Esophagus squamous epithelium (tissue), 5 donors: ENCODE measurements around the gene RPGRIP1L. TPM values are rescaled to one million over a fixed set of nuclear protein-coding genes. Genes with fewer than 3 reads are reported as not detected.

Source experiments
- DNase-seq: peaks from one replicate; lab custom pipeline; 2025; lab: John Stamatoyannopoulos, UW
- H3K27ac ChIP-seq, 4 donors: fragments of 200-600 bp; sonication (generic); one replicate each; pipeline ENCODE4 v1.5.1; 2016 to 2019; ENCODE audit warnings: mild to moderate bottlenecking in 1 of 4
- H3K27me3 ChIP-seq, 4 donors: fragments of 200-600 bp; sonication (generic); 1 replicate in 3 of 4; 2 replicates in 1 of 4; pipeline versions ENCODE4 v1.5.1 to v1.6.0; 2017 to 2021; ENCODE audit warnings: antibody characterized with exemption in 1 of 4
- H3K36me3 ChIP-seq, 3 donors: fragments of 200-600 bp; sonication (generic); one replicate each; pipeline ENCODE4 v1.5.1; 2016 to 2019
- H3K4me1 ChIP-seq, 3 donors: fragments of 200-600 bp; sonication (generic); one replicate each; pipeline ENCODE4 v1.5.1; 2017 to 2019
- H3K4me3 ChIP-seq, 4 donors: fragments of 200-600 bp; sonication (generic); 1 replicate in 3 of 4; 2 replicates in 1 of 4; pipeline ENCODE4 v1.5.1; 2016 to 2019; ENCODE audit warnings: mild to moderate bottlenecking in 2 of 4, moderate library complexity in 1 of 4
- H3K9me3 ChIP-seq, 3 donors: fragments of 200-600 bp; sonication (generic); one replicate each; pipeline ENCODE4 v1.5.1; 2016 to 2019
- POLR2A ChIP-seq, 4 donors: fragments of 450-650 bp; IDR thresholded peaks; one replicate each; pipeline ENCODE4 v1.6.1; 2017; ENCODE audit warnings: antibody characterized with exemption in 4 of 4, mild to moderate bottlenecking in 4 of 4, moderate library complexity in 3 of 4
- WGBS, 2 donors: methylation state at CpG; one replicate each; pipeline ENCODE4 v1.1.5; 2018; 5-methylcytosine and 5-hydroxymethylcytosine counted together
- intact Hi-C: fragments of 100-400 bp; cut with DNase I; formaldehyde crosslinking; loops from one replicate; pipeline ENCODE4 v1.15.0; 2022
- total RNA-seq, 4 donors: library from RNA; depleted of rRNA; stranded (reverse); fragments of >200 nt; gene quantifications; one replicate each; pipeline ENCODE4 v1.1.0, GENCODE V29; 2016
- TF ChIP-seq, protein P1 (sequence below), 6 experiments: fragments of 450-650 bp in 4 of 6; fragments of 200-600 bp in 2 of 6; sonication (generic) in 2 of 6; IDR thresholded peaks; one replicate each; pipeline ENCODE4 v1.5.1; 2016 to 2019; ENCODE audit warnings: antibody characterized with exemption in 6 of 6, mild to moderate bottlenecking in 4 of 6, moderate library complexity in 4 of 6
- donor health status: DM: yes; HTN: yes; CAD: no.

Gene RPGRIP1L
- total RNA-seq, 4 donors from 2014 or later: 1.2 to 3.9 (median 3.7) TPM

DNA sequence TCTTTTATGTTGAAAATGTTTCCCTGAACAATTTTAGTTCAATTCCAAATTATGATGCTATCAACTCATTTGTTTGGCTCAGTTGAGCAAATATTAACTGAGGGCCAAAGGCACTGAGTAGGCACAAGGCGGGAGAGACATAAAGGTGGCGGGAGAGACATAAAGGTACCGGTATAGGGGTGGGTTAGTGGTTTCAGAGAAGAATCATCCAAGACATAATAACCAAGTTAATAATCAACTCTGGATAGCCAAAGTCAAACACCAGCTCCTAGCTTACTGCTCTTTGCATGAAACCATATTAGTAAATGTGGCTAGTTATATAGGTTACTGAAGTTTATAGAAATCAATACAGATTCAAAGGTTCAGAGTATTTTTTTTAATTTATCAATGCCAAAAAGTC is 91.7 kb downstream of the RPGRIP1L start:
- Histone ChIP-seq H3K9me3 (no peaks in the 10 kb centered on the region), H3K27ac (no peak overlapping the region), H3K4me1 (no peaks in the 10 kb centered on the region), H3K27me3 (no peaks in the 10 kb centered on the region), H3K4me3 (no peak overlapping the region), H3K36me3 (no peaks in the 10 kb centered on the region)
- no peak for DNase-seq
- 86 to 95% methylated on average over 3 of the region's 3 CpGs for WGBS, 2 donors
- intact Hi-C loops: no loop called here
- TF ChIP-seq, protein P1, sequence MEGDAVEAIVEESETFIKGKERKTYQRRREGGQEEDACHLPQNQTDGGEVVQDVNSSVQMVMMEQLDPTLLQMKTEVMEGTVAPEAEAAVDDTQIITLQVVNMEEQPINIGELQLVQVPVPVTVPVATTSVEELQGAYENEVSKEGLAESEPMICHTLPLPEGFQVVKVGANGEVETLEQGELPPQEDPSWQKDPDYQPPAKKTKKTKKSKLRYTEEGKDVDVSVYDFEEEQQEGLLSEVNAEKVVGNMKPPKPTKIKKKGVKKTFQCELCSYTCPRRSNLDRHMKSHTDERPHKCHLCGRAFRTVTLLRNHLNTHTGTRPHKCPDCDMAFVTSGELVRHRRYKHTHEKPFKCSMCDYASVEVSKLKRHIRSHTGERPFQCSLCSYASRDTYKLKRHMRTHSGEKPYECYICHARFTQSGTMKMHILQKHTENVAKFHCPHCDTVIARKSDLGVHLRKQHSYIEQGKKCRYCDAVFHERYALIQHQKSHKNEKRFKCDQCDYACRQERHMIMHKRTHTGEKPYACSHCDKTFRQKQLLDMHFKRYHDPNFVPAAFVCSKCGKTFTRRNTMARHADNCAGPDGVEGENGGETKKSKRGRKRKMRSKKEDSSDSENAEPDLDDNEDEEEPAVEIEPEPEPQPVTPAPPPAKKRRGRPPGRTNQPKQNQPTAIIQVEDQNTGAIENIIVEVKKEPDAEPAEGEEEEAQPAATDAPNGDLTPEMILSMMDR (IDR thresholded peaks at IDR 0.05): no peak
- no peak for TF ChIP-seq POLR2A (IDR thresholded peaks at IDR 0.05)

DNA sequence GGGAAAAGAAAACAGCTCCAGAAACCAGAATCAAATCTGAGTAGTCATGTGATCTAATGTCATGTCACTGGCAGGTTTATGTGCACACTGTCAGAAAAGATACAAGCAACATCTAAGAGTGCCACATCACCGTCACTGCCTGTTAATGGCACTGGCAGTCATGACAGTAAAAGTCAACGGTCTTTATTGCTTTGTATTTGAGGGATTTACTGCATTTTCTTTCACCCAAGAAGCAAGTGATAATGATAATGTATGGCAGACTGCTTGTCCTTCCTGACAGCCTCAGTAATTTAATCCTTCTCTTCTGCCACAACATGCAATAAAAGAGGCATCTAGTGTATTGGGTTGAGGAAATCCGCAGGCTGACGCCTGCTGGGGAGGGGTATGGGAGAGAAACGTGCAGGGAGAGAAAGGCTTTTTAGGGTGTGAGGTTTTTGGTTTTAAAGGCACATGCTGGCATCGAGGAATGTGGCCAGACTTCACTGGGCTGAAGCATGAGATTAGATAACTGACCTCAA is 92.4 kb downstream of the RPGRIP1L start:
- intact Hi-C loops: no loop called here
- Histone ChIP-seq H3K4me1 (no peaks in the 10 kb centered on the region), H3K4me3 (no peak overlapping the region), H3K27ac (no peak overlapping the region), H3K27me3 (no peaks in the 10 kb centered on the region), H3K9me3 (no peaks in the 10 kb centered on the region), H3K36me3 (no peaks in the 10 kb centered on the region)
- DNase-seq: no peak
- 62 to 66% methylated on average over 6 of the region's 6 CpGs for WGBS, 2 donors
- TF ChIP-seq, protein P1 (IDR thresholded peaks at IDR 0.05): no peak
- TF ChIP-seq POLR2A (IDR thresholded peaks at IDR 0.05): no peak

- intact Hi-C loops: no loop called here
- H3K9me3 ChIP-seq: no peaks in the 10 kb centered on the region
- no peak for DNase-seq
- no peaks in the 10 kb centered on the region for H3K4me1 ChIP-seq
- H3K27ac ChIP-seq: no peak overlapping the region
- TF ChIP-seq POLR2A (IDR thresholded peaks at IDR 0.05): no peak
- TF ChIP-seq, protein P1 (IDR thresholded peaks at IDR 0.05): no peak
- H3K4me3 ChIP-seq: no peak overlapping the region
- 95 to 96% methylated on average over 4 of the region's 4 CpGs for WGBS, 2 donors
- no peaks in the 10 kb centered on the region for H3K27me3 ChIP-seq
- peaks cover 0 to 8% (median 0%) of the 10 kb centered on the region in 3 donors for H3K36me3 ChIP-seq
Observed at GRCh38 chr16:53609536-53609935, 94.1 kb downstream of the RPGRIP1L start.

DNA sequence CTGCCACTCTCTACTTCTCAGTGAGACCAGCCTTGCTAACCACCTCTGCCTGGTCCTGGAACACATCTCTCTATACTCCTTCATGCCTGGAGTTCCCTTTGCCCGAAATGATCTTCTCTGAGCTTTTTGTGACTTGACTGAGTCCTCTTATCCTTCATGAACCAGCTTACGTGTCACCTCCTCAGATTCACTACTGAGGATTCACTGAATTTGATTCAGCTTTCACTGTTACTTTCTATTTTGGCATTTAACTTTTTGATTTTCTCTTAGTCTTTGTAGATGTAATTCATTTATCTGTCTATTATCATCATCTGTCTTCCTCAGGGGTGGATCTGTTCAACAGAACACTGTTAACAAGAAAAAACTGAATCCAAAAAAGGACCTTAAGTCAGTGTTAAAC is 95.6 kb downstream of the RPGRIP1L start:
- TF ChIP-seq POLR2A (IDR thresholded peaks at IDR 0.05): no peak

DNA sequence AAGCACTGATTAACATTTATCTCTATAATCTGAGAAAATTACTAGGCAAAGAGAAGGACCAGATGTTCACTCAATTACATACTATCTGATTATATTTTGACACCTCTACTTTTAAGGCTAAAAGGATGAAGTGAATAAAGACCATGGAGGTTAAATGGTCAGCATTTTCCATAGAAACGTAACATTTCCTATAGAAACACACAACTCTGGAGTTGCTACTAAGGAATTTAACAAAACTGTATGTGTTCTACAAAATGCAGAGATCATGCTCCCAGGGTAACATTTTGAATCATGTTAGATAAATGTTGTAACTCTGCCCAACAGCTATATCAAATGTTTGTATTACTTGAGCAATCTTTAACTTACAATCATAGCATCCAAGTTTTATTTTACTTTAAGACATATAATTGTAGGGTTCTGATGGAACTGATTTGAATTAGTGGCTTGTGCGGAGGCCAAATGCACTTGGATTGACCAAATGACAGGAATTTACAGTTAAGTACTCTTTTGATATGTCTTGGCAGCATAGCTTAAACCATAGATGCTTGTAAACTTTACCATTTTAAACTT is 97.7 kb downstream of the RPGRIP1L start:
- Histone ChIP-seq H3K27me3 (no peaks in the 10 kb centered on the region), H3K4me1 (no peaks in the 10 kb centered on the region), H3K36me3 (peaks cover 0 to 8% (median 0%) of the 10 kb centered on the region in 3 donors), H3K27ac (no peak overlapping the region), H3K4me3 (no peak overlapping the region), H3K9me3 (no peaks in the 10 kb centered on the region)
- intact Hi-C loops: no loop called here
- DNase-seq: no peak
- no peak for TF ChIP-seq POLR2A (IDR thresholded peaks at IDR 0.05)
- TF ChIP-seq, protein P1 (IDR thresholded peaks at IDR 0.05): no peak
- 91% methylated on average over 2 of the region's 2 CpGs for whole genome bisulfite sequencing, 2 donors

More for the DNA sequence above, 95.6 kb downstream of the RPGRIP1L start:
- H3K27me3 ChIP-seq: no peaks in the 10 kb centered on the region
- DNase-seq: no peak
- H3K4me3 ChIP-seq: no peak overlapping the region
- H3K27ac ChIP-seq: no peak overlapping the region
- intact Hi-C loops: no loop called here
- no peaks in the 10 kb centered on the region for H3K4me1 ChIP-seq
- H3K9me3 ChIP-seq: no peaks in the 10 kb centered on the region
- 94 to 97% methylated on average over 2 of the region's 2 CpGs for WGBS, 2 donors
- H3K36me3 ChIP-seq: peaks cover 0 to 8% (median 0%) of the 10 kb centered on the region in 3 donors
